Upper lobe of left lung (tissue), 4 donors: Measurements from ENCODE around the gene MTFR1L.
"Not testable (repeated sequence)": the region's sequence is repeated elsewhere in the genome, so short reads cannot be mapped to it uniquely, and the experiment has no call there.

Experiments used
- CTCF ChIP-seq, 6 experiments: fragments of 450-650 bp in 4 of 6; fragments of 200-600 bp in 2 of 6; sonication (generic) in 2 of 6; IDR thresholded peaks; one replicate each; pipeline ENCODE4 v1.5.1; 2016 to 2019; ENCODE audit warnings: antibody characterized with exemption in 6 of 6
- POLR2AphosphoS5 ChIP-seq, 2 donors: sonication (generic); formaldehyde crosslinking; IDR thresholded peaks; one replicate each; pipeline ENCODE4 v1.5.1; 2017; ENCODE audit warnings: antibody characterized with exemption in 2 of 2

DNA sequence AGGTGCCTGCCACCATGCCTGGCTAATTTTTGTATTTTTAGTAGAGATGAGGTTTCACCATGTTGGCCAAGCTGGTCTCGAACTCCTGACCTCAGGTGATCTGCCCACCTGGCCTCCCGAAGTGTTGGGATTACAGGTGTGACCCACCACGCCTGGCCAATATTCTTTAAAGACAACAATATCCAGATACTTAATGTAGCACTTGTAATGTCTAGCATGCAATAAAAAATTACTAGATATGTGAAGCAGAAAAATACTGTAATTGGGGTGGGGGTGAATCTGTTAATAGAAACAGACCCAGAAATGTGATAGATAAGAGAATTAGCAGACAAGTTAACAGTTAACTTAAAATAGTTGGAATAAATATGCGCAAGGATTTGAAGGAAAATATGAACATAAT, 20.1 kb downstream of the MTFR1L start:
- TF ChIP-seq CTCF, POLR2AphosphoS5 (IDR thresholded peaks at IDR 0.05): not testable (repeated sequence)
